HepG2 (cell line): ENCODE results near the gene ZDHHC14. TPM values are rescaled to one million over a fixed set of nuclear protein-coding genes. Genes with fewer than 3 reads are reported as not detected.
A peak's percentile ranks its signal among the peaks of the same experiment; 100 is the strongest.

Experiments
- ESRRA ChIP-seq: sonication (generic); formaldehyde crosslinking; IDR thresholded peaks from 2 replicates; pipeline ENCODE4 v1.5.1; 2020; ENCODE audit warnings: mild to moderate bottlenecking, low read depth, missing genetic modification reagents
- HDAC2 ChIP-seq: sonication (generic); formaldehyde crosslinking; IDR thresholded peaks from 2 replicates; pipeline ENCODE4 v1.4.0; 2020; ENCODE audit warnings: missing genetic modification reagents
- HMGXB3 ChIP-seq: sonication (generic); formaldehyde crosslinking; IDR thresholded peaks from 2 replicates; pipeline ENCODE4 v1.4.0; 2020; ENCODE audit warnings: missing genetic modification reagents, borderline replicate concordance
- NAIF1 ChIP-seq: sonication (generic); formaldehyde crosslinking; IDR thresholded peaks from 2 replicates; pipeline ENCODE4 v1.5.0; 2020; ENCODE audit warnings: mild to moderate bottlenecking, missing genetic modification reagents, borderline replicate concordance
- SP4 ChIP-seq: sonication (generic); formaldehyde crosslinking; IDR thresholded peaks from 2 replicates; pipeline ENCODE4 v1.8.1; 2023; ENCODE audit warnings: mild to moderate bottlenecking, missing genetic modification reagents
- SRF ChIP-seq: IDR thresholded peaks from 2 replicates; pipeline ENCODE4 v1.6.1; 2011; ENCODE audit warnings: mild to moderate bottlenecking, low read depth, low read length, moderate library complexity
- SYNCRIP ChIP-seq: fragments of 200-400 bp; formaldehyde crosslinking; IDR thresholded peaks from 2 replicates; pipeline ENCODE4 v1.6.1; 2018; ENCODE audit warnings: mild to moderate bottlenecking, low read depth, low read length; ENCODE audit not compliant: insufficient read depth
- TFE3 ChIP-seq: IDR thresholded peaks from 2 replicates; pipeline ENCODE4 v1.6.1; 2016
- ZBTB4 ChIP-seq: sonication (generic); formaldehyde crosslinking; IDR thresholded peaks from 2 replicates; pipeline ENCODE4 v1.4.0; 2020; ENCODE audit warnings: missing genetic modification reagents, mild to moderate bottlenecking, borderline replicate concordance
- ZMYM4 ChIP-seq: sonication (generic); formaldehyde crosslinking; IDR thresholded peaks from 2 replicates; pipeline ENCODE4 v1.8.1; 2023; ENCODE audit warnings: mild to moderate bottlenecking, missing genetic modification reagents
- ZNF891 ChIP-seq: sonication (generic); formaldehyde crosslinking; IDR thresholded peaks from 2 replicates; pipeline ENCODE4 v1.5.0; 2020; ENCODE audit warnings: mild to moderate bottlenecking, missing genetic modification reagents
- polyA plus RNA-seq, 8 experiments: library from polyadenylated mRNA; depleted of rRNA in 3 of 8; stranded (reverse) in 7 of 8; unstranded in 1 of 8; fragments of >200 nt; fragmentation: Illumina TruSeq in 4 of 8; extraction: Trizol in 4 of 8; gene quantifications; 2 replicates each; pipeline versions ENCODE4 v1.2.1 to v1.2.3, GENCODE V29; 2011 to 2016; ENCODE audit warnings: low read depth in 4 of 8, missing spikeins in 1 of 8, mixed read lengths in 1 of 8; ENCODE audit not compliant: insufficient read depth in 1 of 8
- total RNA-seq, 5 experiments: library from RNA; depleted of rRNA; stranded (reverse); fragments of >200 nt; fragmentation: Illumina TruSeq; extraction: Trizol; gene quantifications; 2 replicates each; pipeline ENCODE4 v1.2.3, GENCODE V29; 2016; ENCODE audit warnings: low read depth in 1 of 5
- TF ChIP-seq, protein P1 (sequence below), 2 experiments: sonication (generic) in 1 of 2; formaldehyde crosslinking in 1 of 2; IDR thresholded peaks; 2 replicates each; pipeline versions ENCODE4 v1.4.0 to v1.6.1; 2018 to 2020; ENCODE audit warnings: missing genetic modification reagents in 2 of 2, borderline replicate concordance in 1 of 2, low read depth in 1 of 2, mild to moderate bottlenecking in 1 of 2, missing biosample characterization in 1 of 2
- TF ChIP-seq, protein P2 (sequence below): sonication (generic); formaldehyde crosslinking; IDR thresholded peaks from 2 replicates; pipeline ENCODE4 v1.5.0; 2020; ENCODE audit warnings: missing genetic modification reagents
- TF ChIP-seq, protein P3 (sequence below): sonication (generic); formaldehyde crosslinking; IDR thresholded peaks from 2 replicates; pipeline ENCODE4 v1.4.0; 2020; ENCODE audit warnings: missing genetic modification reagents

Gene ZDHHC14
- total and polyA plus RNA-seq, 2 of the 13 experiments (the other 11 are each of a cell fraction or from before 2014, with no cell fraction given): 3.7 to 9.5 TPM

DNA sequence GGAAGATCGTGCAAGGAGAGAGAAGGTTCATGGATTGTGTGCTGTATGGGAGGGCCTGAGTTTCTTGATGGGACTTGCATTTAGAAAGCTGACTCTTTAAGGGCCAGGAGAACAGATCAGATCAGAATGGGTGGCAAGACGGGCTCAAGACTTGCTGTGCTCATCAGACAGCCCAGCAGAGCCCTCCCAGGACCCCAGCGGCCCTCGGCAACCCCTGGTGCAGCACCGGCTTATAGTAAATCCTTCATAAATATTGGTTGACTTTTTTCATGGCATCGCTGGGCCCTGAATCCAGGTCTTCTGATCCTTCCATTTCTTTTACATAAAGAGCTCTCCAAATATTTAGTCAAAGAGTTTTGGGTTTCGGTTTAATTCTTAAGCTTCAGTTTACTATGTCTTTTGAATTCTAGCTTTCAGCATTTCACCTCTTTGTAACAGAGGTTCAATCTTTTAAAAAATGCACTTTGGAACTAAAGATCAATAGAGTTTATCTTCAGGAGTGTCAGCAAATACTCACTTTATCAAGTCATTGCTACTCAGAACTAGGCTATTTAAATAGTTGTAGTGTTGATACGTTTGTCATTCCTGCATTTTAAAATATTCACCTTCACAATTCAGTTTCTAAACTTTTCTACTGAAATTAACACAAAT is 205.6 kb downstream of the ZDHHC14 start (continued):
- no peak for TF ChIP-seq HMGXB3
- TF ChIP-seq, protein P1, sequence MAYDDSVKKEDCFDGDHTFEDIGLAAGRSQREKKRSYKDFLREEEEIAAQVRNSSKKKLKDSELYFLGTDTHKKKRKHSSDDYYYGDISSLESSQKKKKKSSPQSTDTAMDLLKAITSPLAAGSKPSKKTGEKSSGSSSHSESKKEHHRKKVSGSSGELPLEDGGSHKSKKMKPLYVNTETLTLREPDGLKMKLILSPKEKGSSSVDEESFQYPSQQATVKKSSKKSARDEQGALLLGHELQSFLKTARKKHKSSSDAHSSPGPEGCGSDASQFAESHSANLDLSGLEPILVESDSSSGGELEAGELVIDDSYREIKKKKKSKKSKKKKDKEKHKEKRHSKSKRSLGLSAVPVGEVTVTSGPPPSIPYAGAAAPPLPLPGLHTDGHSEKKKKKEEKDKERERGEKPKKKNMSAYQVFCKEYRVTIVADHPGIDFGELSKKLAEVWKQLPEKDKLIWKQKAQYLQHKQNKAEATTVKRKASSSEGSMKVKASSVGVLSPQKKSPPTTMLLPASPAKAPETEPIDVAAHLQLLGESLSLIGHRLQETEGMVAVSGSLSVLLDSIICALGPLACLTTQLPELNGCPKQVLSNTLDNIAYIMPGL (CRISPR knock-in tag; IDR thresholded peaks at IDR 0.05; ENCODE audit: borderline replicate concordance in 1 of 2, low read depth in 1 of 2): no peak; a peak in 1 of 4 replicates
- TF ChIP-seq SRF: no peak
- TF ChIP-seq, protein P2, sequence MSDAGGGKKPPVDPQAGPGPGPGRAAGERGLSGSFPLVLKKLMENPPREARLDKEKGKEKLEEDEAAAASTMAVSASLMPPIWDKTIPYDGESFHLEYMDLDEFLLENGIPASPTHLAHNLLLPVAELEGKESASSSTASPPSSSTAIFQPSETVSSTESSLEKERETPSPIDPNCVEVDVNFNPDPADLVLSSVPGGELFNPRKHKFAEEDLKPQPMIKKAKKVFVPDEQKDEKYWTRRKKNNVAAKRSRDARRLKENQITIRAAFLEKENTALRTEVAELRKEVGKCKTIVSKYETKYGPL (CRISPR knock-in tag): no peak
- TF ChIP-seq, protein P3, sequence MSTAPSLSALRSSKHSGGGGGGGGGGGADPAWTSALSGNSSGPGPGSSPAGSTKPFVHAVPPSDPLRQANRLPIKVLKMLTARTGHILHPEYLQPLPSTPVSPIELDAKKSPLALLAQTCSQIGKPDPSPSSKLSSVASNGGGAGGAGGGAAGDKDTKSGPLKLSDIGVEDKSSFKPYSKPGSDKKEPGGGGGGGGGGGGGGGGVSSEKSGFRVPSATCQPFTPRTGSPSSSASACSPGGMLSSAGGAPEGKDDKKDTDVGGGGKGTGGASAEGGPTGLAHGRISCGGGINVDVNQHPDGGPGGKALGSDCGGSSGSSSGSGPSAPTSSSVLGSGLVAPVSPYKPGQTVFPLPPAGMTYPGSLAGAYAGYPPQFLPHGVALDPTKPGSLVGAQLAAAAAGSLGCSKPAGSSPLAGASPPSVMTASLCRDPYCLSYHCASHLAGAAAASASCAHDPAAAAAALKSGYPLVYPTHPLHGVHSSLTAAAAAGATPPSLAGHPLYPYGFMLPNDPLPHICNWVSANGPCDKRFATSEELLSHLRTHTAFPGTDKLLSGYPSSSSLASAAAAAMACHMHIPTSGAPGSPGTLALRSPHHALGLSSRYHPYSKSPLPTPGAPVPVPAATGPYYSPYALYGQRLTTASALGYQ: 0 out of 2 replicates have a peak, but pooled peaks have one; percentile 57
- no peak for TF ChIP-seq TFE3 (CRISPR knock-in tag)
- TF ChIP-seq SP4: no peak
- TF ChIP-seq NAIF1 (CRISPR knock-in tag): no peak
- TF ChIP-seq ZNF891 (CRISPR knock-in tag): no peak
- TF ChIP-seq ESRRA (CRISPR knock-in tag): no peak
- TF ChIP-seq HDAC2 (CRISPR knock-in tag): peak; percentile 62; the same call in 1 of the 2 replicates
- no peak for TF ChIP-seq SYNCRIP
- TF ChIP-seq ZBTB4 (CRISPR knock-in tag): no peak
- peak; percentile 8; the same call in 1 of the 2 replicates for TF ChIP-seq ZMYM4 (CRISPR knock-in tag)
